ENCODE measurements around the gene GRAMD1C. TPM values are rescaled to one million over a fixed set of nuclear protein-coding genes. Genes with fewer than 3 reads are reported as not detected.

The GRAMD1C gene
- polyA plus RNA-seq, 1 of the 3 experiments (the other 2 are of a cell fraction), result 1.2 TPM

GRCh38 chr3:113948015-113948917 is 109.7 kb downstream of the GRAMD1C start:
- Histone ChIP-seq H3K4me1 (ENCODE audit: control insufficient read depth in 1 of 2, insufficient read depth in 2 of 2, low read depth in 1 of 2, low read length in 1 of 2) (no peaks in the 10 kb centered on the region; a peak in 2 of 4 replicates), H3K27ac (ENCODE audit: low read depth in 2 of 2, low read length in 1 of 2) (no peak overlapping the region; a peak in 1 of 4 replicates), H3K9me2 (no peaks in the 10 kb centered on the region), H2AFZ (ENCODE audit: low read depth) (peak overlapping the region; percentile 76; the same call in 1 of the 2 replicates), H3K36me3 (replicated peaks in 1 of 2; ENCODE audit: control insufficient read depth in 1 of 2, insufficient read depth in 2 of 2, low read length in 1 of 2) (no peaks in the 10 kb centered on the region), H3K9ac (no peak overlapping the region), H3K27me3 (ENCODE audit: insufficient read depth) (no peaks in the 10 kb centered on the region), H3K4me2 (peak overlapping the region; percentile 86), H3F3A (replicated peaks; ENCODE audit: insufficient read depth) (peaks cover 3% of the 10 kb centered on the region), H3K4me3 (ENCODE audit: low read depth in 2 of 2, low read length in 1 of 2) (peak overlapping the region; percentile 75 to 88), H3K9me3 (no peaks in the 10 kb centered on the region), H4K20me1 (ENCODE audit: insufficient read depth) (no peaks in the 10 kb centered on the region), H3K79me2 (ENCODE audit: insufficient read depth) (no peaks in the 10 kb centered on the region)
- WGBS (ENCODE audit: low lambda C conversion rate), result 32% methylated on average over 20 of the region's 65 CpGs
- CTCF ChIA-PET, result no interaction called here
- DNase-seq, result peak; percentile 70
- TF ChIP-seq FOSL2 (IDR thresholded peaks at IDR 0.05; ENCODE audit: borderline replicate concordance, low read depth) (no peak), GABPA (IDR thresholded peaks at IDR 0.05; ENCODE audit: low read depth) (no peak), IRF3 (IDR thresholded peaks at IDR 0.05; ENCODE audit: low read depth, low read length) (no peak), YY1 (IDR thresholded peaks at IDR 0.05; ENCODE audit: low read depth) (no peak), JUND (IDR thresholded peaks at IDR 0.05) (no peak), MEF2A (IDR thresholded peaks at IDR 0.05; ENCODE audit: borderline replicate concordance, low read depth) (no peak), TEAD4 (IDR thresholded peaks at IDR 0.05; ENCODE audit: borderline replicate concordance, insufficient read depth) (no peak), GATA2 (CRISPR knock-in tag; IDR thresholded peaks at IDR 0.05) (no peak)
- TF ChIP-seq, protein P1, sequence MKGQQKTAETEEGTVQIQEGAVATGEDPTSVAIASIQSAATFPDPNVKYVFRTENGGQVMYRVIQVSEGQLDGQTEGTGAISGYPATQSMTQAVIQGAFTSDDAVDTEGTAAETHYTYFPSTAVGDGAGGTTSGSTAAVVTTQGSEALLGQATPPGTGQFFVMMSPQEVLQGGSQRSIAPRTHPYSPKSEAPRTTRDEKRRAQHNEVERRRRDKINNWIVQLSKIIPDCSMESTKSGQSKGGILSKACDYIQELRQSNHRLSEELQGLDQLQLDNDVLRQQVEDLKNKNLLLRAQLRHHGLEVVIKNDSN (IDR thresholded peaks at IDR 0.05; ENCODE audit: borderline replicate concordance, low read depth), result no peak
- TF ChIP-seq, protein P2, sequence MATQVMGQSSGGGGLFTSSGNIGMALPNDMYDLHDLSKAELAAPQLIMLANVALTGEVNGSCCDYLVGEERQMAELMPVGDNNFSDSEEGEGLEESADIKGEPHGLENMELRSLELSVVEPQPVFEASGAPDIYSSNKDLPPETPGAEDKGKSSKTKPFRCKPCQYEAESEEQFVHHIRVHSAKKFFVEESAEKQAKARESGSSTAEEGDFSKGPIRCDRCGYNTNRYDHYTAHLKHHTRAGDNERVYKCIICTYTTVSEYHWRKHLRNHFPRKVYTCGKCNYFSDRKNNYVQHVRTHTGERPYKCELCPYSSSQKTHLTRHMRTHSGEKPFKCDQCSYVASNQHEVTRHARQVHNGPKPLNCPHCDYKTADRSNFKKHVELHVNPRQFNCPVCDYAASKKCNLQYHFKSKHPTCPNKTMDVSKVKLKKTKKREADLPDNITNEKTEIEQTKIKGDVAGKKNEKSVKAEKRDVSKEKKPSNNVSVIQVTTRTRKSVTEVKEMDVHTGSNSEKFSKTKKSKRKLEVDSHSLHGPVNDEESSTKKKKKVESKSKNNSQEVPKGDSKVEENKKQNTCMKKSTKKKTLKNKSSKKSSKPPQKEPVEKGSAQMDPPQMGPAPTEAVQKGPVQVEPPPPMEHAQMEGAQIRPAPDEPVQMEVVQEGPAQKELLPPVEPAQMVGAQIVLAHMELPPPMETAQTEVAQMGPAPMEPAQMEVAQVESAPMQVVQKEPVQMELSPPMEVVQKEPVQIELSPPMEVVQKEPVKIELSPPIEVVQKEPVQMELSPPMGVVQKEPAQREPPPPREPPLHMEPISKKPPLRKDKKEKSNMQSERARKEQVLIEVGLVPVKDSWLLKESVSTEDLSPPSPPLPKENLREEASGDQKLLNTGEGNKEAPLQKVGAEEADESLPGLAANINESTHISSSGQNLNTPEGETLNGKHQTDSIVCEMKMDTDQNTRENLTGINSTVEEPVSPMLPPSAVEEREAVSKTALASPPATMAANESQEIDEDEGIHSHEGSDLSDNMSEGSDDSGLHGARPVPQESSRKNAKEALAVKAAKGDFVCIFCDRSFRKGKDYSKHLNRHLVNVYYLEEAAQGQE (IDR thresholded peaks at IDR 0.05; ENCODE audit: low read depth, low read length), result no peak
- TF ChIP-seq, protein P3, sequence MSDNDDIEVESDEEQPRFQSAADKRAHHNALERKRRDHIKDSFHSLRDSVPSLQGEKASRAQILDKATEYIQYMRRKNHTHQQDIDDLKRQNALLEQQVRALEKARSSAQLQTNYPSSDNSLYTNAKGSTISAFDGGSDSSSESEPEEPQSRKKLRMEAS (IDR thresholded peaks at IDR 0.05; ENCODE audit: low read depth), result no peak
- TF ChIP-seq, protein P4, sequence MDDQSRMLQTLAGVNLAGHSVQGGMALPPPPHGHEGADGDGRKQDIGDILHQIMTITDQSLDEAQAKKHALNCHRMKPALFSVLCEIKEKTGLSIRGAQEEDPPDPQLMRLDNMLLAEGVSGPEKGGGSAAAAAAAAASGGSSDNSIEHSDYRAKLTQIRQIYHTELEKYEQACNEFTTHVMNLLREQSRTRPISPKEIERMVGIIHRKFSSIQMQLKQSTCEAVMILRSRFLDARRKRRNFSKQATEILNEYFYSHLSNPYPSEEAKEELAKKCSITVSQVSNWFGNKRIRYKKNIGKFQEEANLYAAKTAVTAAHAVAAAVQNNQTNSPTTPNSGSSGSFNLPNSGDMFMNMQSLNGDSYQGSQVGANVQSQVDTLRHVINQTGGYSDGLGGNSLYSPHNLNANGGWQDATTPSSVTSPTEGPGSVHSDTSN (IDR thresholded peaks at IDR 0.05), result no peak
- POLR2A ChIA-PET, result no interaction called here

Measured in SK-N-SH (cell line).